HepG2 (cell line): Measurements from ENCODE around the gene CHD2. TPM values are rescaled to one million over a fixed set of nuclear protein-coding genes. Genes with fewer than 3 reads are reported as not detected.
A peak's percentile ranks its signal among the peaks of the same experiment; 100 is the strongest.

ENCODE experiments used
- DNMT3B ChIP-seq: conservative IDR thresholded peaks from 2 replicates; pipeline ENCODE4 v1.6.1; 2016; ENCODE audit warnings: missing biosample characterization, control low read depth
- ETV5 ChIP-seq: IDR thresholded peaks from 2 replicates; pipeline ENCODE4 v1.6.1; 2018; ENCODE audit warnings: missing biosample characterization, missing genetic modification reagents, inconsistent platforms, borderline replicate concordance
- HOXD1 ChIP-seq: sonication (generic); formaldehyde crosslinking; IDR thresholded peaks from 2 replicates; pipeline ENCODE4 v1.5.0; 2020; ENCODE audit warnings: missing genetic modification reagents
- KLF13 ChIP-seq: sonication (generic); formaldehyde crosslinking; IDR thresholded peaks from 2 replicates; pipeline ENCODE4 v1.4.0; 2020; ENCODE audit warnings: mild to moderate bottlenecking, missing genetic modification reagents
- ONECUT2 ChIP-seq: sonication (generic); formaldehyde crosslinking; IDR thresholded peaks from 2 replicates; pipeline ENCODE4 v1.4.0; 2020; ENCODE audit warnings: missing genetic modification reagents
- PITX1 ChIP-seq: sonication (generic); formaldehyde crosslinking; IDR thresholded peaks from 2 replicates; pipeline ENCODE4 v1.5.1; 2020; ENCODE audit warnings: mild to moderate bottlenecking, missing genetic modification reagents
- RFXANK ChIP-seq: IDR thresholded peaks from 2 replicates; pipeline ENCODE4 v1.6.1; 2016
- RFXAP ChIP-seq: sonication (generic); formaldehyde crosslinking; IDR thresholded peaks from 2 replicates; pipeline ENCODE4 v1.4.0; 2020; ENCODE audit warnings: missing genetic modification reagents, borderline replicate concordance
- ZBTB3 ChIP-seq: sonication (generic); formaldehyde crosslinking; IDR thresholded peaks from 2 replicates; pipeline ENCODE4 v1.4.0; 2020; ENCODE audit warnings: low read depth, mild to moderate bottlenecking, moderate library complexity, missing genetic modification reagents, borderline replicate concordance
- ZFP36L1 ChIP-seq: sonication (generic); formaldehyde crosslinking; IDR thresholded peaks from 2 replicates; pipeline ENCODE4 v1.8.0; 2022; ENCODE audit warnings: mild to moderate bottlenecking, missing genetic modification reagents, moderate library complexity
- ZNF205 ChIP-seq: IDR thresholded peaks from 2 replicates; pipeline ENCODE4 v1.6.1; 2018; ENCODE audit warnings: missing biosample characterization, missing genetic modification reagents
- ZNF510 ChIP-seq: sonication (generic); formaldehyde crosslinking; IDR thresholded peaks from 2 replicates; pipeline ENCODE4 v1.4.0; 2020; ENCODE audit warnings: low read depth, mild to moderate bottlenecking, missing genetic modification reagents
- ZNF562 ChIP-seq: sonication (generic); formaldehyde crosslinking; IDR thresholded peaks from 2 replicates; pipeline ENCODE4 v1.8.0; 2022; ENCODE audit warnings: missing genetic modification reagents, borderline replicate concordance
- ZNF674 ChIP-seq: sonication (generic); formaldehyde crosslinking; IDR thresholded peaks from 2 replicates; pipeline ENCODE4 v1.5.0; 2020; ENCODE audit warnings: low read depth, mild to moderate bottlenecking, missing genetic modification reagents
- ZNF766 ChIP-seq: sonication (generic); formaldehyde crosslinking; IDR thresholded peaks from 2 replicates; pipeline ENCODE4 v1.5.0; 2020; ENCODE audit warnings: missing genetic modification reagents, borderline replicate concordance
- ZSCAN29 ChIP-seq: sonication (generic); formaldehyde crosslinking; conservative IDR thresholded peaks from 2 replicates; pipeline ENCODE4 v1.4.0; 2020; ENCODE audit warnings: mild to moderate bottlenecking, missing genetic modification reagents
- polyA plus RNA-seq, 8 experiments: library from polyadenylated mRNA; depleted of rRNA in 3 of 8; stranded (reverse) in 7 of 8; unstranded in 1 of 8; fragments of >200 nt; fragmentation: Illumina TruSeq in 4 of 8; extraction: Trizol in 4 of 8; gene quantifications; 2 replicates each; pipeline versions ENCODE4 v1.2.1 to v1.2.3, GENCODE V29; 2011 to 2016; ENCODE audit warnings: low read depth in 4 of 8, missing spikeins in 1 of 8, mixed read lengths in 1 of 8; ENCODE audit not compliant: insufficient read depth in 1 of 8
- total RNA-seq, 5 experiments: library from RNA; depleted of rRNA; stranded (reverse); fragments of >200 nt; fragmentation: Illumina TruSeq; extraction: Trizol; gene quantifications; 2 replicates each; pipeline ENCODE4 v1.2.3, GENCODE V29; 2016; ENCODE audit warnings: low read depth in 1 of 5
- TF ChIP-seq, protein P1 (sequence below): sonication (generic); formaldehyde crosslinking; conservative IDR thresholded peaks from 2 replicates; pipeline ENCODE4 v1.4.0; 2020; ENCODE audit warnings: mild to moderate bottlenecking, missing genetic modification reagents, moderate library complexity
- TF ChIP-seq, protein P2 (sequence below): IDR thresholded peaks from 2 replicates; pipeline ENCODE4 v1.6.1; 2016; ENCODE audit warnings: low read depth, control low read depth
- TF ChIP-seq, protein P3 (sequence below): sonication (generic); formaldehyde crosslinking; IDR thresholded peaks from 2 replicates; pipeline ENCODE4 v1.5.0; 2020; ENCODE audit warnings: missing genetic modification reagents

Gene CHD2
- total and polyA plus RNA-seq, 2 of the 13 experiments (the other 11 are each of a cell fraction or from before 2014, with no cell fraction given): 54.0 to 54.1 TPM

GRCh38 chr15:92903966-92904721 is 4.0 kb downstream of the CHD2 start (continued):
- TF ChIP-seq ZNF562 (CRISPR knock-in tag) (no peak), PITX1 (no peak), RFXAP (peak; percentile 99), ZNF205 (CRISPR knock-in tag) (0 out of 2 replicates have a peak, but pooled peaks have one; percentile 68), ZNF510 (CRISPR knock-in tag) (no peak), ZBTB3 (peak; percentile 74), ZFP36L1 (peak; percentile 86; the same call in 1 of the 2 replicates), DNMT3B (CRISPR knock-in tag) (no peak), KLF13 (CRISPR knock-in tag) (no peak), ETV5 (CRISPR knock-in tag) (peak; percentile 85), ZSCAN29 (CRISPR knock-in tag) (no peak), ZNF674 (CRISPR knock-in tag) (no peak), ZNF766 (peak; percentile 76; the same call in 1 of the 2 replicates), RFXANK (peak; percentile 99), HOXD1 (CRISPR knock-in tag) (peak; percentile 22; the same call in 1 of the 2 replicates), ONECUT2 (CRISPR knock-in tag) (no peak; the same call in 1 of the 2 replicates)
- TF ChIP-seq, protein P1, sequence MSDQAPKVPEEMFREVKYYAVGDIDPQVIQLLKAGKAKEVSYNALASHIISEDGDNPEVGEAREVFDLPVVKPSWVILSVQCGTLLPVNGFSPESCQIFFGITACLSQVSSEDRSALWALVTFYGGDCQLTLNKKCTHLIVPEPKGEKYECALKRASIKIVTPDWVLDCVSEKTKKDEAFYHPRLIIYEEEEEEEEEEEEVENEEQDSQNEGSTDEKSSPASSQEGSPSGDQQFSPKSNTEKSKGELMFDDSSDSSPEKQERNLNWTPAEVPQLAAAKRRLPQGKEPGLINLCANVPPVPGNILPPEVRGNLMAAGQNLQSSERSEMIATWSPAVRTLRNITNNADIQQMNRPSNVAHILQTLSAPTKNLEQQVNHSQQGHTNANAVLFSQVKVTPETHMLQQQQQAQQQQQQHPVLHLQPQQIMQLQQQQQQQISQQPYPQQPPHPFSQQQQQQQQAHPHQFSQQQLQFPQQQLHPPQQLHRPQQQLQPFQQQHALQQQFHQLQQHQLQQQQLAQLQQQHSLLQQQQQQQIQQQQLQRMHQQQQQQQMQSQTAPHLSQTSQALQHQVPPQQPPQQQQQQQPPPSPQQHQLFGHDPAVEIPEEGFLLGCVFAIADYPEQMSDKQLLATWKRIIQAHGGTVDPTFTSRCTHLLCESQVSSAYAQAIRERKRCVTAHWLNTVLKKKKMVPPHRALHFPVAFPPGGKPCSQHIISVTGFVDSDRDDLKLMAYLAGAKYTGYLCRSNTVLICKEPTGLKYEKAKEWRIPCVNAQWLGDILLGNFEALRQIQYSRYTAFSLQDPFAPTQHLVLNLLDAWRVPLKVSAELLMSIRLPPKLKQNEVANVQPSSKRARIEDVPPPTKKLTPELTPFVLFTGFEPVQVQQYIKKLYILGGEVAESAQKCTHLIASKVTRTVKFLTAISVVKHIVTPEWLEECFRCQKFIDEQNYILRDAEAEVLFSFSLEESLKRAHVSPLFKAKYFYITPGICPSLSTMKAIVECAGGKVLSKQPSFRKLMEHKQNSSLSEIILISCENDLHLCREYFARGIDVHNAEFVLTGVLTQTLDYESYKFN (CRISPR knock-in tag): peak; percentile 89
- TF ChIP-seq, protein P2, sequence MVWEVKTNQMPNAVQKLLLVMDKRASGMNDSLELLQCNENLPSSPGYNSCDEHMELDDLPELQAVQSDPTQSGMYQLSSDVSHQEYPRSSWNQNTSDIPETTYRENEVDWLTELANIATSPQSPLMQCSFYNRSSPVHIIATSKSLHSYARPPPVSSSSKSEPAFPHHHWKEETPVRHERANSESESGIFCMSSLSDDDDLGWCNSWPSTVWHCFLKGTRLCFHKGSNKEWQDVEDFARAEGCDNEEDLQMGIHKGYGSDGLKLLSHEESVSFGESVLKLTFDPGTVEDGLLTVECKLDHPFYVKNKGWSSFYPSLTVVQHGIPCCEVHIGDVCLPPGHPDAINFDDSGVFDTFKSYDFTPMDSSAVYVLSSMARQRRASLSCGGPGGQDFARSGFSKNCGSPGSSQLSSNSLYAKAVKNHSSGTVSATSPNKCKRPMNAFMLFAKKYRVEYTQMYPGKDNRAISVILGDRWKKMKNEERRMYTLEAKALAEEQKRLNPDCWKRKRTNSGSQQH (CRISPR knock-in tag): peak; percentile 68
- TF ChIP-seq, protein P3, sequence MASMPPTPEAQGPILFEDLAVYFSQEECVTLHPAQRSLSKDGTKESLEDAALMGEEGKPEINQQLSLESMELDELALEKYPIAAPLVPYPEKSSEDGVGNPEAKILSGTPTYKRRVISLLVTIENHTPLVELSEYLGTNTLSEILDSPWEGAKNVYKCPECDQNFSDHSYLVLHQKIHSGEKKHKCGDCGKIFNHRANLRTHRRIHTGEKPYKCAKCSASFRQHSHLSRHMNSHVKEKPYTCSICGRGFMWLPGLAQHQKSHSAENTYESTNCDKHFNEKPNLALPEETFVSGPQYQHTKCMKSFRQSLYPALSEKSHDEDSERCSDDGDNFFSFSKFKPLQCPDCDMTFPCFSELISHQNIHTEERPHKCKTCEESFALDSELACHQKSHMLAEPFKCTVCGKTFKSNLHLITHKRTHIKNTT: no peak
